Panc1 (cell line): ENCODE measurements around the gene SPATA31D1. TPM values are rescaled to one million over a fixed set of nuclear protein-coding genes. Genes with fewer than 3 reads are reported as not detected.

Experiments used
- ATAC-seq: fragments of 200-7000 bp; cut with Tn5 transposase; 2 replicates; pipeline ENCODE4 v1.9.1; 2020; ENCODE audit warnings: mild to moderate bottlenecking, moderate library complexity
- BruUV-seq: library from RNA; stranded (reverse); fragments of 400-500 nt; replicated peaks from 2 replicates; lab custom pipeline; 2021; lab: Mats Ljungman, UMichigan
- CTCF ChIA-PET: fragments of 300-600 bp; sonication (Branson Sonifier 250); formaldehyde crosslinking; loops from one replicate; lab custom pipeline; 2022; ENCODE audit warnings: antibody characterized with exemption; lab: Charles Lee
- POLR2A ChIA-PET: fragments of 300-600 bp; sonication (Branson Sonifier 250); formaldehyde crosslinking; loops from one replicate; lab custom pipeline; 2022; ENCODE audit warnings: antibody characterized with exemption; lab: Charles Lee
- DNase-seq: peaks from one replicate; pipeline ENCODE4 v3.0.0-alpha.2; 2010; ENCODE audit warnings: low read depth, low spot score
- H3K27ac ChIP-seq: 2 replicates; pipeline ENCODE4 v1.5.1; 2011; ENCODE audit warnings: mild to moderate bottlenecking, low read length, inconsistent platforms
- H3K27me3 ChIP-seq: fragments of 200-500 bp; sonication (Bioruptor generic); 2 replicates; pipeline ENCODE4 v1.6.0; 2014; ENCODE audit warnings: low read length, inconsistent platforms; ENCODE audit not compliant: control insufficient read depth, insufficient read depth
- H3K36me3 ChIP-seq: fragments of 200-500 bp; sonication (Bioruptor generic); 2 replicates; pipeline ENCODE4 v1.5.1; 2014; ENCODE audit warnings: inconsistent platforms, mild to moderate bottlenecking, low read length, moderate library complexity; ENCODE audit not compliant: control insufficient read depth, insufficient read depth
- H3K4me1 ChIP-seq: 2 replicates; pipeline ENCODE4 v1.5.1; 2011; ENCODE audit warnings: inconsistent platforms, mild to moderate bottlenecking, low read length, moderate library complexity; ENCODE audit not compliant: control insufficient read depth, insufficient read depth
- H3K4me3 ChIP-seq, 2 experiments: 2 replicates each; pipeline ENCODE4 v1.5.1; 2011 to 2012; ENCODE audit warnings: low read depth in 2 of 2, low read length in 2 of 2, mild to moderate bottlenecking in 2 of 2, inconsistent platforms in 1 of 2, moderate library complexity in 1 of 2
- H3K9me3 ChIP-seq: fragments of 200-500 bp; sonication (Bioruptor generic); 2 replicates; pipeline ENCODE4 v1.5.1; 2014; ENCODE audit warnings: low read depth, mild to moderate bottlenecking, inconsistent platforms, low read length, moderate library complexity; ENCODE audit not compliant: control insufficient read depth, insufficient read depth
- POLR2AphosphoS5 ChIP-seq: IDR thresholded peaks from 2 replicates; pipeline ENCODE4 v1.6.1; 2012; ENCODE audit warnings: mild to moderate bottlenecking, low read depth, low read length, moderate library complexity
- SIN3A ChIP-seq: IDR thresholded peaks from 2 replicates; pipeline ENCODE4 v1.6.1; 2012; ENCODE audit warnings: low read depth, mild to moderate bottlenecking, low read length, moderate library complexity, borderline replicate concordance; ENCODE audit not compliant: insufficient read depth
- TCF7L2 ChIP-seq: IDR thresholded peaks from 2 replicates; pipeline ENCODE4 v1.6.1; 2011; ENCODE audit warnings: mild to moderate bottlenecking, low read depth, low read length, inconsistent platforms
- in situ Hi-C: cut with HindIII; loops from 2 replicates; pipeline ENCODE4 v1.10.0; 2016; ENCODE audit warnings: low sequenced_read_pairs, low pct_unique_long_range_greater_than_20kb
- intact Hi-C: fragments of 100-400 bp; cut with micrococcal nuclease; formaldehyde crosslinking; loops from one replicate; pipeline ENCODE4 v1.10.0; 2022; ENCODE audit not compliant: unreplicated experiment
- total RNA-seq: library from RNA; stranded (reverse); gene quantifications from one replicate; pipeline ENCODE4 v1.2.1, GENCODE V29; 2021; ENCODE audit not compliant: unreplicated experiment
- TF ChIP-seq, protein P1 (sequence below): fragments of 450-650 bp; IDR thresholded peaks from 2 replicates; pipeline ENCODE4 v1.5.1; 2017; ENCODE audit warnings: mild to moderate bottlenecking
- TF ChIP-seq, protein P2 (sequence below), 2 experiments: IDR thresholded peaks; 2 replicates each; pipeline ENCODE4 v1.6.1; 2011 to 2012; ENCODE audit warnings: low read depth in 2 of 2, control low read depth in 1 of 2, low read length in 1 of 2, mild to moderate bottlenecking in 1 of 2, moderate library complexity in 1 of 2; ENCODE audit not compliant: insufficient read depth in 1 of 2

The SPATA31D1 gene
- total RNA-seq, 1 experiment from 2014 or later = not detected

DNA sequence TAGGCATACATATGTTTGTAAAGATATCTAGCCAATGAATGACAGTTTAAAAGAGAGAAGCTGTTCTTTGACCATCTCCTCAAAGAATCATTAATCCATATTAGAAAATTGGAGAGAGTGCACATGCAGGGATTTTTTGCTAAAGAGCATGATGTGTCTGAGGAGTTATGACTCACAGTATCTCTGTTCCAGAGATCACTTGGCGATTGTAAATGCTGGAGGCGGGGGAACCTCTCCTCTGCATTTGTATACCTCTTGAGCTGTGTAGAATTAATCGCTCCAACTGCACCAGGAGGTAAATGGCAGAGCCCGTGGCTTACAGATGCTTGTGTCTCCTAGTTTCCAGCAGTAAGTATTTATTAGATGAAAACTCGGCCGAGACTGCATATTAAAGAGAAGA lies 3.6 kb upstream of the SPATA31D1 start:
- H3K9me3 ChIP-seq = no peaks in the 10 kb centered on the region
- POLR2A ChIA-PET = no interaction called here
- CTCF ChIA-PET = no interaction called here
- H3K27ac ChIP-seq = no peak overlapping the region
- H3K27me3 ChIP-seq = no peaks in the 10 kb centered on the region
- TF ChIP-seq TCF7L2 (no peak), POLR2AphosphoS5 (no peak), SIN3A (no peak)
- TF ChIP-seq, protein P1, sequence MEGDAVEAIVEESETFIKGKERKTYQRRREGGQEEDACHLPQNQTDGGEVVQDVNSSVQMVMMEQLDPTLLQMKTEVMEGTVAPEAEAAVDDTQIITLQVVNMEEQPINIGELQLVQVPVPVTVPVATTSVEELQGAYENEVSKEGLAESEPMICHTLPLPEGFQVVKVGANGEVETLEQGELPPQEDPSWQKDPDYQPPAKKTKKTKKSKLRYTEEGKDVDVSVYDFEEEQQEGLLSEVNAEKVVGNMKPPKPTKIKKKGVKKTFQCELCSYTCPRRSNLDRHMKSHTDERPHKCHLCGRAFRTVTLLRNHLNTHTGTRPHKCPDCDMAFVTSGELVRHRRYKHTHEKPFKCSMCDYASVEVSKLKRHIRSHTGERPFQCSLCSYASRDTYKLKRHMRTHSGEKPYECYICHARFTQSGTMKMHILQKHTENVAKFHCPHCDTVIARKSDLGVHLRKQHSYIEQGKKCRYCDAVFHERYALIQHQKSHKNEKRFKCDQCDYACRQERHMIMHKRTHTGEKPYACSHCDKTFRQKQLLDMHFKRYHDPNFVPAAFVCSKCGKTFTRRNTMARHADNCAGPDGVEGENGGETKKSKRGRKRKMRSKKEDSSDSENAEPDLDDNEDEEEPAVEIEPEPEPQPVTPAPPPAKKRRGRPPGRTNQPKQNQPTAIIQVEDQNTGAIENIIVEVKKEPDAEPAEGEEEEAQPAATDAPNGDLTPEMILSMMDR = no peak
- TF ChIP-seq, protein P2, sequence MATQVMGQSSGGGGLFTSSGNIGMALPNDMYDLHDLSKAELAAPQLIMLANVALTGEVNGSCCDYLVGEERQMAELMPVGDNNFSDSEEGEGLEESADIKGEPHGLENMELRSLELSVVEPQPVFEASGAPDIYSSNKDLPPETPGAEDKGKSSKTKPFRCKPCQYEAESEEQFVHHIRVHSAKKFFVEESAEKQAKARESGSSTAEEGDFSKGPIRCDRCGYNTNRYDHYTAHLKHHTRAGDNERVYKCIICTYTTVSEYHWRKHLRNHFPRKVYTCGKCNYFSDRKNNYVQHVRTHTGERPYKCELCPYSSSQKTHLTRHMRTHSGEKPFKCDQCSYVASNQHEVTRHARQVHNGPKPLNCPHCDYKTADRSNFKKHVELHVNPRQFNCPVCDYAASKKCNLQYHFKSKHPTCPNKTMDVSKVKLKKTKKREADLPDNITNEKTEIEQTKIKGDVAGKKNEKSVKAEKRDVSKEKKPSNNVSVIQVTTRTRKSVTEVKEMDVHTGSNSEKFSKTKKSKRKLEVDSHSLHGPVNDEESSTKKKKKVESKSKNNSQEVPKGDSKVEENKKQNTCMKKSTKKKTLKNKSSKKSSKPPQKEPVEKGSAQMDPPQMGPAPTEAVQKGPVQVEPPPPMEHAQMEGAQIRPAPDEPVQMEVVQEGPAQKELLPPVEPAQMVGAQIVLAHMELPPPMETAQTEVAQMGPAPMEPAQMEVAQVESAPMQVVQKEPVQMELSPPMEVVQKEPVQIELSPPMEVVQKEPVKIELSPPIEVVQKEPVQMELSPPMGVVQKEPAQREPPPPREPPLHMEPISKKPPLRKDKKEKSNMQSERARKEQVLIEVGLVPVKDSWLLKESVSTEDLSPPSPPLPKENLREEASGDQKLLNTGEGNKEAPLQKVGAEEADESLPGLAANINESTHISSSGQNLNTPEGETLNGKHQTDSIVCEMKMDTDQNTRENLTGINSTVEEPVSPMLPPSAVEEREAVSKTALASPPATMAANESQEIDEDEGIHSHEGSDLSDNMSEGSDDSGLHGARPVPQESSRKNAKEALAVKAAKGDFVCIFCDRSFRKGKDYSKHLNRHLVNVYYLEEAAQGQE (IDR thresholded peaks at IDR 0.05; ENCODE audit: insufficient read depth in 1 of 2, low read depth in 2 of 2, low read length in 1 of 2) = no peak
- BruUV-seq = no TSS peak
- no peak overlapping the region for H3K4me3 ChIP-seq
- in situ Hi-C loops = no loop called here
- intact Hi-C loops = loop anchor here (10.0 kb wide), 1 partner anchor 300 kb away; the partner anchor contains the start of gene TLE1
- H3K4me1 ChIP-seq = no peaks in the 10 kb centered on the region
- DNase-seq (no peak), ATAC-seq (no peak)
- no peaks in the 10 kb centered on the region for H3K36me3 ChIP-seq

DNA sequence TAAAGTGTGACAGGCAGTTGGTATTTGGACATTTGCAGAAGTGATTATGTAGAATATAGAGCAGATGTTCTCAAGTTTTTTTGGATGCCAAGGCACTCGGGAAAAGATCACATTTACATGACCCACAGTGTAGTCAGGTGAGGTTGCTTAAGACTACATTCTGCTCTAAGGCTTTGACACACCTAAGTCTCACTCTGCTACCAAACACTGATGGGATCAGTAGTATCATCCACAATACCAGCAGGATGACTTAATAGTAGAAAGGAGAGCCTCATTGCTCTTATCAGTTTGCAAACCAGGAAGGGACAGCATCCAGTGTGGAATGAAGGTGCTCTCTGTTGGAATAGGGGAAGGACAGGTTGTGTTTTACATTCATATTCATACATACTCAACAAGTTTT lies 2.5 kb upstream of the SPATA31D1 start:
- ChIA-PET CTCF (no interaction called here), POLR2A (no interaction called here)
- in situ Hi-C loops (no loop called here), intact Hi-C loops (loop anchor here (10.0 kb wide), 1 partner anchor 301 kb away; the partner anchor contains the start of gene TLE1)
- DNase-seq (no peak), ATAC-seq (no peak)
- Histone ChIP-seq H3K27me3 (no peaks in the 10 kb centered on the region), H3K4me3 (no peak overlapping the region), H3K9me3 (no peaks in the 10 kb centered on the region), H3K36me3 (no peaks in the 10 kb centered on the region), H3K27ac (no peak overlapping the region), H3K4me1 (no peaks in the 10 kb centered on the region)
- TF ChIP-seq TCF7L2 (no peak), SIN3A (no peak), POLR2AphosphoS5 (no peak)
- TF ChIP-seq, protein P2 (IDR thresholded peaks at IDR 0.05; ENCODE audit: insufficient read depth in 1 of 2, low read depth in 2 of 2, low read length in 1 of 2) = no peak
- TF ChIP-seq, protein P1 = no peak
- BruUV-seq = no TSS peak
